ENCODE data around the gene C1orf210. TPM values are rescaled to one million over a fixed set of nuclear protein-coding genes. Genes with fewer than 3 reads are reported as not detected.

Gene C1orf210
- total and polyA plus RNA-seq, 2 of the 4 experiments (the other 2 are of a cell fraction): not detected

- intact Hi-C loops (cut with micrococcal nuclease) (no loop called here), dilution Hi-C loops (cut with HindIII; ENCODE audit: low sequenced_read_pairs, unreplicated experiment) (no loop called here), in situ Hi-C loops (cut with MboI; ENCODE audit: low sequenced_read_pairs) (no loop called here)
- Histone ChIP-seq H3K9me3 (ENCODE audit: control insufficient read depth, insufficient read depth, low read length) (peaks cover 9% of the 10 kb centered on the region), H3K27ac (ENCODE audit: insufficient read depth, low read length) (no peak overlapping the region), H3K4me3 (ENCODE audit: insufficient read depth, low read depth, low read length) (no peak overlapping the region), H4K91ac (ENCODE audit: insufficient read depth, low read depth, low read length) (no peak overlapping the region), H4K5ac (ENCODE audit: low read depth, low read length) (no peak overlapping the region), H3K4me2 (ENCODE audit: low read depth, low read length) (no peak overlapping the region), H4K8ac (ENCODE audit: low read depth in 2 of 2, low read length in 2 of 2) (no peak overlapping the region), H2AK5ac (ENCODE audit: low read depth, low read length) (no peak overlapping the region), H3K4ac (ENCODE audit: low read depth, low read length) (no peak overlapping the region), H3K56ac (ENCODE audit: extremely low read depth, insufficient read depth, low read length) (no peak overlapping the region), H2AFZ (replicated peaks; ENCODE audit: low read length, poor library complexity) (no peak overlapping the region), H3K14ac (replicated peaks; ENCODE audit: low read depth, low read length) (no peak overlapping the region), H3K23ac (ENCODE audit: low read depth, low read length) (no peak overlapping the region), H4K20me1 (ENCODE audit: insufficient read depth, low read length) (no peaks in the 10 kb centered on the region), H3K4me1 (ENCODE audit: control insufficient read depth, insufficient read depth, low read length) (no peaks in the 10 kb centered on the region), H3K9ac (ENCODE audit: low read depth, low read length) (no peak overlapping the region), H3K79me1 (ENCODE audit: low read depth in 1 of 2, low read length in 2 of 2) (no peaks in the 10 kb centered on the region), H3K9me1 (ENCODE audit: insufficient read depth, low read length) (no peaks in the 10 kb centered on the region), H2BK5ac (ENCODE audit: low read depth, low read length, poor library complexity, severe bottlenecking) (no peak overlapping the region), H2BK15ac (ENCODE audit: low read depth, low read length) (no peak overlapping the region), H3K18ac (ENCODE audit: low read depth, low read length) (no peak overlapping the region), H3K27me3 (ENCODE audit: control insufficient read depth, insufficient read depth, low read length) (peaks cover 46% of the 10 kb centered on the region), H3K36me3 (ENCODE audit: control insufficient read depth, insufficient read depth, low read length) (no peaks in the 10 kb centered on the region), H2AK9ac (replicated peaks; ENCODE audit: low read depth, low read length, poor library complexity) (no peak overlapping the region), H2BK120ac (ENCODE audit: low read depth, low read length) (no peak overlapping the region), H2BK20ac (ENCODE audit: low read depth, low read length) (no peak overlapping the region)
- DNase-seq (no peak), ATAC-seq (ENCODE audit: low read depth) (no peak)
- ChIA-PET POLR2A (ENCODE audit: unreplicated experiment) (no interaction called here), CTCF (no interaction called here)
- BruUV-seq (replicated peaks): no TSS peak
- 82% methylated on average over 5 of the region's 8 CpGs; no CpG with 5 or more reads in 1 of the 2 experiments for WGBS, 2 experiments (ENCODE audit: extremely low coverage in 2 of 2, insufficient read length in 1 of 2)
- TF ChIP-seq, protein P1, sequence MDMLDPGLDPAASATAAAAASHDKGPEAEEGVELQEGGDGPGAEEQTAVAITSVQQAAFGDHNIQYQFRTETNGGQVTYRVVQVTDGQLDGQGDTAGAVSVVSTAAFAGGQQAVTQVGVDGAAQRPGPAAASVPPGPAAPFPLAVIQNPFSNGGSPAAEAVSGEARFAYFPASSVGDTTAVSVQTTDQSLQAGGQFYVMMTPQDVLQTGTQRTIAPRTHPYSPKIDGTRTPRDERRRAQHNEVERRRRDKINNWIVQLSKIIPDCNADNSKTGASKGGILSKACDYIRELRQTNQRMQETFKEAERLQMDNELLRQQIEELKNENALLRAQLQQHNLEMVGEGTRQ (IDR thresholded peaks at IDR 0.05; ENCODE audit: low read depth, low read length): no peak
- no peak for TF ChIP-seq POLR2A (IDR thresholded peaks at IDR 0.05; ENCODE audit: low read depth, low read length)
- TF ChIP-seq CHD1 (IDR thresholded peaks at IDR 0.05; ENCODE audit: low read depth, low read length): no peak
- TF ChIP-seq MXI1 (IDR thresholded peaks at IDR 0.05; ENCODE audit: borderline replicate concordance, low read depth, low read length): no peak
- TF ChIP-seq FOS (IDR thresholded peaks at IDR 0.05; ENCODE audit: low read depth, low read length): no peak
- TF ChIP-seq CEBPB (IDR thresholded peaks at IDR 0.05; ENCODE audit: low read depth, low read length): no peak
Observed at GRCh38 chr1:43253876-43254275, 31.5 kb downstream of the C1orf210 start.
